ENCODE results near the gene KLF13. TPM values are rescaled to one million over a fixed set of nuclear protein-coding genes. Genes with fewer than 3 reads are reported as not detected.

KLF13 gene
- total RNA-seq, 1 donor = 58.6 TPM

GRCh38 chr15:31321418-31321817 lies 5.2 kb upstream of the KLF13 start:
- no peak overlapping the region for H3K4me2 ChIP-seq (ENCODE audit: insufficient read depth, low read length)
- H3K27me3 ChIP-seq (ENCODE audit: insufficient read depth, low read length) = peaks cover 14% of the 10 kb centered on the region
- H4K20me1 ChIP-seq (ENCODE audit: insufficient read depth, low read length) = no peaks in the 10 kb centered on the region
- no peak for TF ChIP-seq CTCF (IDR thresholded peaks at IDR 0.05; ENCODE audit: extremely low read depth, low read depth, low read length)
- DNase-seq (ENCODE audit: insufficient read length, low spot score, missing footprints) = no peak
- no peak overlapping the region for H3K27ac ChIP-seq (ENCODE audit: low read depth, low read length)
- no peak overlapping the region for H3K4me3 ChIP-seq (ENCODE audit: insufficient read depth, low read length)
- H3K4me1 ChIP-seq (ENCODE audit: insufficient read depth, low read length) = peaks cover 8% of the 10 kb centered on the region
- no peaks in the 10 kb centered on the region for H3K36me3 ChIP-seq (ENCODE audit: insufficient read depth, low read length)
- no peaks in the 10 kb centered on the region for H3K79me2 ChIP-seq (ENCODE audit: insufficient read depth, low read length)
- no peaks in the 10 kb centered on the region for H3K9me3 ChIP-seq (ENCODE audit: low read depth, low read length)
- H2AFZ ChIP-seq (ENCODE audit: low read length) = no peak overlapping the region

DNA sequence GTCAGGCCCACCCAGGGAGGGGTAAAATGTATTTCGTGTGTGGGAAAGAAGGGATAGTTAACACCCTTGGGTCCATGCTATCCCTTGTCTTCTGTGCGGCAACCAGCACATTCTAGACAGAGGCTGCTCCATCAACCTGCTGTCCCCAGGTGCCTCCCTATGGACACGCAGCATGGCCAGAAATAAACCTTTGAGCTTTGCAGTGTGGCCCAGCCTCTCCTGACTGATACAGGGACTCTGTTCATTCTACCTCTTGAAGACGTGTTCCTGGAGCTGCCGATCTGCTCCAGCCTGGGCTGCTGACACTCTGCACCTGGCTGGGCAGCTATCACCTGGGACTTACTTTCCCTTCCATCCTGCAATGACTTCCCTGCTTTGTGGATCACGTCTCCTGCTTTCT lies 4.1 kb upstream of the KLF13 start:
- Histone ChIP-seq H3K79me2 (ENCODE audit: insufficient read depth, low read length) (peaks cover 1% of the 10 kb centered on the region), H2AFZ (ENCODE audit: low read length) (no peak overlapping the region)

GRCh38 chr15:31323627-31324026 lies 3.0 kb upstream of the KLF13 start:
- no peak overlapping the region for H3K27ac ChIP-seq (ENCODE audit: low read depth, low read length)
- no peak for DNase-seq (ENCODE audit: insufficient read length, low spot score, missing footprints)
- TF ChIP-seq CTCF (IDR thresholded peaks at IDR 0.05; ENCODE audit: extremely low read depth, low read depth, low read length) = no peak
- peaks cover 12% of the 10 kb centered on the region for H3K4me1 ChIP-seq (ENCODE audit: insufficient read depth, low read length)
- H4K20me1 ChIP-seq (ENCODE audit: insufficient read depth, low read length) = no peaks in the 10 kb centered on the region
- no peak overlapping the region for H2AFZ ChIP-seq (ENCODE audit: low read length)
- peaks cover 9% of the 10 kb centered on the region for H3K27me3 ChIP-seq (ENCODE audit: insufficient read depth, low read length)
- H3K9me3 ChIP-seq (ENCODE audit: low read depth, low read length) = no peaks in the 10 kb centered on the region
- H3K4me2 ChIP-seq (ENCODE audit: insufficient read depth, low read length) = no peak overlapping the region
- H3K36me3 ChIP-seq (ENCODE audit: insufficient read depth, low read length) = no peaks in the 10 kb centered on the region
- peaks cover 10% of the 10 kb centered on the region for H3K79me2 ChIP-seq (ENCODE audit: insufficient read depth, low read length)
- no peak overlapping the region for H3K4me3 ChIP-seq (ENCODE audit: insufficient read depth, low read length)

More for the DNA sequence above, 4.1 kb upstream of the KLF13 start:
- Histone ChIP-seq H3K27me3 (ENCODE audit: insufficient read depth, low read length) (peaks cover 14% of the 10 kb centered on the region), H4K20me1 (ENCODE audit: insufficient read depth, low read length) (no peaks in the 10 kb centered on the region), H3K4me1 (ENCODE audit: insufficient read depth, low read length) (peaks cover 8% of the 10 kb centered on the region), H3K36me3 (ENCODE audit: insufficient read depth, low read length) (no peaks in the 10 kb centered on the region), H3K27ac (ENCODE audit: low read depth, low read length) (no peak overlapping the region), H3K4me2 (ENCODE audit: insufficient read depth, low read length) (no peak overlapping the region), H3K9me3 (ENCODE audit: low read depth, low read length) (no peaks in the 10 kb centered on the region), H3K4me3 (ENCODE audit: insufficient read depth, low read length) (no peak overlapping the region)
- TF ChIP-seq CTCF (IDR thresholded peaks at IDR 0.05; ENCODE audit: extremely low read depth, low read depth, low read length) = no peak
- no peak for DNase-seq (ENCODE audit: insufficient read length, low spot score, missing footprints)

DNA sequence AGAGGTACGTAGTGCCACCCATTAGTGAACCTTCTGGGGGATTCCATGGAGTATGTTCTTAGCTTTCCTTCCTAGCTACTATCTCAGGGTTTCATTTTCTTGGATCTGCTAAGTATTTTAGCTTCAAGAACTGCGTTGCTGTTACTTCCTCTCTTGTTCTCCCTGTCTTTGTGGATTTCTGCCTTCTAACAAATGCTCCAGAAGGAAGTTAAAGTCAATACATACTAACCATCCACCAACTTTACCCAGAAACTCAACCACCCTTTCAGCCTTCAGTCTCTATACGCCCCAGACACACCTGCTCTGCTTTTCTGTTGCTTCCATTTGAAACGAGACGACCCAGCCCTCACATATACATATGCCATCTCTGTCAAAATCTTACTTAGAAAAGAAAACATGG lies 2.4 kb upstream of the KLF13 start:
- Histone ChIP-seq H3K4me2 (ENCODE audit: insufficient read depth, low read length) (no peak overlapping the region), H3K9me3 (ENCODE audit: low read depth, low read length) (no peaks in the 10 kb centered on the region), H3K27ac (ENCODE audit: low read depth, low read length) (no peak overlapping the region), H3K36me3 (ENCODE audit: insufficient read depth, low read length) (no peaks in the 10 kb centered on the region), H4K20me1 (ENCODE audit: insufficient read depth, low read length) (no peaks in the 10 kb centered on the region), H2AFZ (ENCODE audit: low read length) (no peak overlapping the region), H3K79me2 (ENCODE audit: insufficient read depth, low read length) (peaks cover 16% of the 10 kb centered on the region), H3K27me3 (ENCODE audit: insufficient read depth, low read length) (peaks cover 8% of the 10 kb centered on the region), H3K4me1 (ENCODE audit: insufficient read depth, low read length) (peaks cover 16% of the 10 kb centered on the region), H3K4me3 (ENCODE audit: insufficient read depth, low read length) (no peak overlapping the region)
- TF ChIP-seq CTCF (IDR thresholded peaks at IDR 0.05; ENCODE audit: extremely low read depth, low read depth, low read length) = no peak
- no peak for DNase-seq (ENCODE audit: insufficient read length, low spot score, missing footprints)

Measured in osteoblast (primary cell).